VCaP (cell line): Measurements from ENCODE around the gene APOB.

Experiments
- H3K27ac ChIP-seq: fragments of 450-650 bp; 2 replicates; pipeline ENCODE4 v1.5.1; 2017
- TF ChIP-seq, protein P1 (sequence below): fragments of 450-650 bp; conservative IDR thresholded peaks from 2 replicates; pipeline ENCODE4 v1.5.1; 2017; ENCODE audit warnings: mild to moderate bottlenecking, moderate library complexity

The APOB gene

GRCh38 chr2:21039979-21040467 lies 3.9 kb downstream of the APOB start:
- TF ChIP-seq, protein P1, sequence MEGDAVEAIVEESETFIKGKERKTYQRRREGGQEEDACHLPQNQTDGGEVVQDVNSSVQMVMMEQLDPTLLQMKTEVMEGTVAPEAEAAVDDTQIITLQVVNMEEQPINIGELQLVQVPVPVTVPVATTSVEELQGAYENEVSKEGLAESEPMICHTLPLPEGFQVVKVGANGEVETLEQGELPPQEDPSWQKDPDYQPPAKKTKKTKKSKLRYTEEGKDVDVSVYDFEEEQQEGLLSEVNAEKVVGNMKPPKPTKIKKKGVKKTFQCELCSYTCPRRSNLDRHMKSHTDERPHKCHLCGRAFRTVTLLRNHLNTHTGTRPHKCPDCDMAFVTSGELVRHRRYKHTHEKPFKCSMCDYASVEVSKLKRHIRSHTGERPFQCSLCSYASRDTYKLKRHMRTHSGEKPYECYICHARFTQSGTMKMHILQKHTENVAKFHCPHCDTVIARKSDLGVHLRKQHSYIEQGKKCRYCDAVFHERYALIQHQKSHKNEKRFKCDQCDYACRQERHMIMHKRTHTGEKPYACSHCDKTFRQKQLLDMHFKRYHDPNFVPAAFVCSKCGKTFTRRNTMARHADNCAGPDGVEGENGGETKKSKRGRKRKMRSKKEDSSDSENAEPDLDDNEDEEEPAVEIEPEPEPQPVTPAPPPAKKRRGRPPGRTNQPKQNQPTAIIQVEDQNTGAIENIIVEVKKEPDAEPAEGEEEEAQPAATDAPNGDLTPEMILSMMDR = no peak
- H3K27ac ChIP-seq = no peak overlapping the region

DNA sequence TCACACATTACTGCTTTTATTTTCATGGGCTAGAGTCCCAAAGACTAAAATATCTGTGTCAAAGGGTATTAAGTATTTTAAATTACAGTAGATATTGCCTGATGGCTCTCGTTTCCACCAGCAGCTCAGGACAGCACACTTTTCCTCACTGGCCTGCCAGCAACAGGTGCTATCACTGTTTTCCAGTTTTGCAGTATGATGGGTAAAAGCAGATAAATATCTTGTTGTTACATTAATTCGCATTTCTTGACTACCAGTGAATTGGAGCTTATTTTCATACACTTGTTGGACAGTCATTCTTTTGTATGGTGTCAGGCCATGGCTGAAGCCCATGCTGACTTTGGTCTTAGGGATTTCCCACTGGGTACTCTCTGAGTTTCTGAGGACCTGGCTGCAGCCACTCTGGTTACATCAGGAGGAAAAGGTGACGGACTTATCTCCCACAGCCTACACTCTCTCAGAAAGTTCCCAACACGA lies 4.8 kb downstream of the APOB start:
- no peak overlapping the region; the same call in 1 of the 2 replicates for H3K27ac ChIP-seq
- TF ChIP-seq, protein P1 = no peak

- TF ChIP-seq, protein P1 = no peak
- H3K27ac ChIP-seq = no peak overlapping the region; the same call in 1 of the 2 replicates
These were observed 5.3 kb downstream of the APOB start for GRCh38 chr2:21038403-21039073.

DNA sequence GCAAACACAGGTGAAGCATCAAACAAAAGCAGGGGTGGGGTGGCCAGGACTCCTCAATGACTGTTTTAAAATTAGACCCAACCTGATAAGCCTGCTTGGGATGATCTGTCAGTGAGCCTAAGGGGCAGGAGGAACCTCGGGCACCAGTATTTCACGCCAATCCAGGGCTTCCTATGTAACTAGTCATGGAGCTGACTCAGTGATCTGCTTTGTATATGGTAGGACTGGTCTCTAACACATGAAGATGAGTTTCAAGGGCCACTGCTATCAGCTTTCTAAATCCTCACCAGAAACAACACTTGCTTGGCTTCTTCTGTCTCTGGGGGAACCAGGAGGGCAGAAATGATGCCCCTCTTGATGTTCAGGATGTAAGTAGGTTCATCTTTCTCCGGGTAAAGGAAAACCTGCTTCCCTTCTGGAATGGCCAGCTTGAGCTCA lies 6.2 kb downstream of the APOB start:
- no peak overlapping the region for H3K27ac ChIP-seq
- TF ChIP-seq, protein P1 = no peak

DNA sequence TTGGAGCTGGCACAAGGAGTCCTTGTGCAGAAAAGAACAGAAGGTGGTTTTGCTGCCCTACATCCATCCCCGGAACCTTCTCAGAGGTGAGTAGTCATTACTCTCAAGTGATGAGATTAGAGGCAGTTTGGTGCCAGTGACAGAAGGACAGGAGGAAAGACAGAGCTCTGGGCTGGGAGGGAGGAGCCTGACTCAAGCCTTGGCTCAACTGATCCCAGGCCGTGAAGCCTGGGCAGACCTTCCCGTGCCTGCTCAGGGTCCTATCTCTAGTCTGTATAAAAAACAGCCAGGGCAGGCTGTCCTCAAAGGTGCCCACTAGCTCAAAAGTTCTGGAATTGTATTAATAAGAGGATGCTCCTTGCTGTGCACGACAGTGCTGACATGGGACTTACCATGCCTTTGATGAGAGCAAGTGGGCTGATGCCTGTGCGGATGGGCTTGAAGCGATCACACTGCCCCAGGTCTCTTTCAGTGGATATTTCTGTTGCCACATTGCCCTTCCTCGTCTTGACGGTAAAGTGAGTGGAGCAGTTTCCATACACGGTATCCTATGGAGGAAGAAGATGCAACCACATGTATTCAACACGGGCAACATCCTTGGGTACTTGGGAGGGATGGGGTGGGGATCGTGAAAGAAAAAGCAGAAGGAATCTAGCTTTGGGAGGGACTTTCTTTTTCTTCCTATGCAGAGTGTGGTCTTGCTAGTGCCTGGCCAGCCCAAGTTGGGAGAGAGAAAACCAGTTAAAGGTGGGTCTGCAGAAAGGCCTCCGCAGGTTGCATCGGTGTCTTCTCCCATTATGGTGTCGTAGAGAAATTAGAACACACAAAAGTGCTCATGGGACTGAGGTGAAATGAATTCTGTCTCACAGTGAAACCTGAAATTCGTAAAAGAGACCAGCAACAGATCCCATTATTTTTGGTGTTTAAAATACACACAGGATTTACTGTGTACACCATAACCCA lies 6.9 kb downstream of the APOB start:
- no peak overlapping the region for H3K27ac ChIP-seq
- TF ChIP-seq, protein P1 = no peak

GRCh38 chr2:21035974-21036707 lies 7.7 kb downstream of the APOB start:
- TF ChIP-seq, protein P1 = no peak
- H3K27ac ChIP-seq = no peak overlapping the region
